NCI-H526 (cell line): ENCODE data around the gene SRC.

ENCODE experiments used
- DNase-seq, 2 experiments: peaks; one replicate each; lab custom pipeline; 2025; lab: John Stamatoyannopoulos, UW

SRC gene

DNA sequence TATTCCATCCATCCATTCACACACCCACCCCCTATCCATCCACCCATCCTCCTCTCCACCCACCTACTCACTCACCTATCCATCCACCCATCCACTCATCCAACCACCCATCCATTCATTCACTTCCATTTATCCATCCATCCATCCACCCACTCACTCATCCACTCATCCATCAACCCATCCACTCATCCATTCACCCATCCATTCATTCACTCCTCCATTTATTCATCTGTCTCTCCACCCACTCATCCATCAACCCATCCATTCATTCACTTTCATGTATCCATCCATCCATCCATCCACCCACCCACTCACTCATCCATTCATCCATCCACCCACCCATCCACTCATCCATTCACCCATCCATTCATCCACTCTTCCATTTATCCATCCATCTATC, 84.1 kb downstream of the SRC start:
- no peak for DNase-seq

DNA sequence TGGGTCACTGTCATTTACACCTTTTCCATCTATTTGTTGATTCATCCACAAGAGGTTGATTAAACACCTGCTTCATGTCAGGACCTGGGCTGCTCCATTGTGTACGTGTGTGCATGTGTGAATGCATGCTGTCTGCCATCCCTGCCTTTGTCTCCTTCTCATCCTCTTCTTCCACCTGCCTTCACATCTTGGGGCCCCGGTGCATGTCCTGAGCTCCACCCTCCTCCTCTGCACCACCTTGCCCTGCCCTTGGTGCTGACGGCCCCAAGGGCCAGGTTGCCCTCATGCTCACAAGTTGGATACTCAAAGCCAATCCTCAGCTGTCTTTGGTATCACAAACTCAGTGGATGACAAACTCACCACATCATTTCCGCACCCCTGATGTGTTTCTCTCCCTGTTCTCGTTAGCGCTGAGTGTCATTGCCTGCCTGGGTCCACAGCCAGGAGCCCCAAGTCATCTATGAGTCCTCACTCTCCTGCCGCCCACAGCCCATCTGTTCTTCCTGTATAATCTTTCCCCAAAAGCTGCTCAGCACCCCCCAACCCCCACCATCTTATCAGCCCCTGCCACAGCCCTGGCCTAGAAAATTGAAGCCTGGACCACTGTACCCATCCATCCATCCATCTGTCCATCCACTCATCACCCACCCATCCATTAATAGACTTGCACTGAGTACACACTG, 85.0 kb downstream of the SRC start:
- no peak for DNase-seq

DNA sequence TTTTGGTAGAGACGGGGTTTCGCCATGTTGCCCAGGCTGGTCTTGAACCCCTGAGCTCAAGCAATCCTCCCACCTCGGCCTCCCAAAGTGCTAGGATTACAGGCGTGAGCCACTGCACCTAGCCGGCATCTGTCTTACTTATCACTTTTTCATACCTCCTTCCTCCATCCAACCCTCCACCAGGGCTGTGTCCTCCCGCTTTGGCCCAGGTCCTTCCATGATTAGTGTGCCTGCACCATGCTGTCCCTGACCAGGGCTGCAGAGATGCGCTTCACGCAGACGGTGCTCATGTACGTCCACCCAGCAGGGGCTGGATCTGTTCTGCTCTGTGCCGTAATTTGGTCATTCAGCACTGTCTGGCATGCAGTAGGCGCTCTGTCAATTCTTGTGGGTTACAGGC, 85.8 kb downstream of the SRC start:
- no peak for DNase-seq

DNA sequence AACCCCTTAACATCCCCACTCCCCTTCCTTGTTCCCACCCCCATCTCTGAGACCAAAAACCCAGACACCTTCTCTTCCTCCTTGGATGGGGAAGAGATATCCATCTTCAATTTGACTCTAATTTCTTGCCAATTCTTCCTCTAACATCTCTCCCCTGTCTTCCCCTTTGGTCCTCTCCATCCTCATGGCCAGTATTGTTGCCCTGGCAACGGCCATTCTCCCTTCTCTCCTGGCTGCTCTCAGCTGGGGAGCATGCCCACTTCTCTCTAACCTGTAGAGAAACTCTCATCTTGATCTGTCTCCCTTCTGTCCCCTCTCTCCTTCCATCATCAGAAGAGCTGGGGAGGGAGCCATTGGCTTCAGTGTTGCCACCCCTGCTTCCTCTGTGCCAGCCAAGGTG, 86.7 kb downstream of the SRC start:
- DNase-seq, result no peak

DNA sequence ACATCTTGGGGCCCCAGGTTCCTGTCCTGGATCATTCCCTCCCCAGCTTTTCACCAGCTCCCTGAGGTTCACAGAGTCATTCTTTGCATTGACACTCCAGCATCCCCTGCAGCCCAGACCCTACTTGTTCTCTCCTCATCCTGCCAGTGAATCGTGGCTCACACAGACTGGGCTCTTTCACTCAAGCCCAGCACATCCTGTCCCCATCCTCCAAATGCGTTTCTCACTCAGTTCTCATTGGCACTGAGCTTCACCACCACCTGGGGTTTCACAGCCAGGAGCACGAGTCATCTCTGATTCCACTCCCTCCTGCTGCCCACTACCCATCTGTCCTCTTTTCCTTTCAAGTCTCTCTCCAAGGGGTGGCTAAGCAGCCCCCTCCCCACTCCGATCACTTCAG, 89.7 kb downstream of the SRC start:
- DNase-seq, result no peak

DNA sequence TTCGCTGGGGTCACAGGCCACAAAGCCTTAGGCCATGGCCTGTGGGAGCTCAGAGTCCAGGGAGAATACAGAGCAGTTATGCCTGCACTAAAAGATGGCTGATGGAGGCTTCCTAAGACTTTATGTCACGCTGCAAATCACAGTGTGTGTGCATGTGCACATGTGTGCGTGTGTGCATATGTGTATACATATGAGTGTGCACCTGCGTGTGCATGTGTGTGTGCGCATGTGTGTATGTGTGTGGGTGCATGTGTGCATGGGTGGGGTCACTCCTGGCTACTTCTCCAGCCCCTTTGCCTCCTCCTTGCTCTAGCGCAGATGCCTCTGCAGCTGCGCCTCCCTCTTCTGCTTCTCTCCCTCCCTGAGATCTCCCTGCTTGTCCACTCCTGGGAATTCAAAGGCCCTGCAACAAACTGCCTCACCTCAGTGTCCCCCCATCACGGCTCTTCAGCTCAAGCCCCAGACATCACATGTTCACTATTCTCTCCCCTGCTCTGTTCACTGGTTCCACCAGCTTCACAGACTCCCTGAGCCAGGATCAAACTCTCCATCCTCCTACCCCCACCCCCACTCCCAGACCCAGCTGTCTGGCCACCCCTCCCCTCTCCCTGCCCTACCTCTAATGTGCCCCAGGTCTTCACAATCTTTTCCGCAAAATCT, 90.7 kb downstream of the SRC start:
- no peak for DNase-seq

DNA sequence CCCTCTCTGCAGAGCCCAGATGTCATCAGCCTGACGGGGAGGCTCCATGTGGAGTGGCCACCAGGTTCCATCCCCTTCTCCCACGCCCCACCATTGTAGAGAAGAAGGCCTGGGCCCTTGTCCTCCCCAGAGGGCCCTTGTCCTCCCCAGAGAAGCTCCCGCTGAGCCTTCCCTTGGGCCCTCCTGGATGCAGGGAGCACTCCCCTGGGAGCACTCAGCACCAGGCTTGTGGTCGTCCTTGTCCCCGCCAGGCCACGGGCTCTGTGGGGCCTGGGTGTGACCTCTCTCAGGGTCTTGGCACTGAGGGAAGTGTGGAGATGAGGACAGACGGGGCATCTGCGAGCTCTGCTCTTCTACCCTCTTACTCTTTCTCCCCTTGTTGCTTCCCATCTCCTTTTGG, 91.7 kb downstream of the SRC start:
- no peak for DNase-seq

DNA sequence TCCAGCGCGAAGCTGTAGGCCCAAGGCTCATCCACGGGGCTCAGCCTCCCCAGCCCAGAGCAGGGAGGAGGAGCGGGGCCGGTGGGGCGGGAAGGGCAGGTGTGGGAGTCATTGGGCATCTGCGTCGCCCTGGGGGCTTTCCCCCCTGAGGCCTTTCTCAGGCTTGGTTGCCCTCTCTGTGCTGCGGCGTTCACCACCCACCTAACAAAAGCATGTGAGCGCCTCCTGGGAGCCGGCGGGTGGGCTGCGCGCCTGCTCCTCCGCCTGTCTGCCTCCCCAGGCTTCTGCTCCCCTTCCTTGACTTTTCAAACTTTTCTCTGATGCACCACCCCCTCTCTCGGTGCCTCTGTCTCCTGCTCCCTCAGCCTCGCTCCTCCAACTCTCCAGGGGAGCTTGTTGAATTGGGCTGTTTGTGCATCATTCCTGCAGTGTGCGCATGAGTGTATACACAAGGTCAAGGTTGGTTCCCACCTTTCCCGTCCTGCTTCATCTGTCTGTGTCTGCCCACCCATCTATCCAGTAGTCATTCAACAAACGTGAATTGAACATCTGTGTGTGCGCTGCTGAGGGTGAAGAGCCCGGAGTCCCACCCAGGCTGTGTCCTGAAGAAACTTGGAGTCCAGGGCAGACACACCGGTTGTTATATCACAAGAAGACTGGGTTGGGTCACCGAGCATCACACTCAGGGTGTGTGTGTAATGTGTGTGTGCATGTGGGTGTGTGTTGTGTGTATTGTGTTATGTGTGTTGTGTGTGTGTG, 92.7 kb downstream of the SRC start:
- DNase-seq, result no peak

DNA sequence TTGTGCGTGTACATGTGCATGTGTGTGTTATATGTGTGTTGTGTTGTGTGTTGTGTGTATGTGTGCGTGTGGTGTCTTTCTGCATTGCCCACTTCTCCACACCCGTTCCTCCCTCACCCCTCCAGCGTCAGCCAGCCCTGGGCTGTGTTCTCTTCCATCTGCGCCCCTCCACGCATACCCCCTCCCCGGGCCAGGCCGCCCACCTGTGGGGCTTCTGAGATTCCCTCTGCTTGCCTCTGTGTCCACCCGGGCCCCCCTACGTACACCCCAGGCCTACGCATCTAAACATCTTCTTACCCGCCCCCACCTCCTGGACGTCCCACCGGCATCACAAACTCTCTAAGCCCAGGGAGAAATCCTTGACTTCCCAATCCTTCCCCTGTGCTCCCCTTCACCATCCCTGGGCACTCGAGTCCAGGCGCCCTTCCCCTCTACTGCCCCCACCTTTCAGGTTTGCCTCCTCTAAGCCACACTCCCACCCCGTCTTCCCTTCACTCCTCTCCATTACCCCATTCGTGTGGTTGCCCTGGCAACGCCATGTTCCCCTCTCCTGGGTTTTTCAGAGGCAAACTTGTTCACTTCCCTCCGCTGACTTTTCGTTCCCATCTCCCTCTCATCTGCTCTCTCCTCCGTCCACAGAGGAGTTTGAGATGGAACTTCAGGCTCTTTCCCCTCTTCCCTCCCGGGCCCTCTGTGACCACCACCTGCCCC, 93.4 kb downstream of the SRC start:
- DNase-seq, result no peak

DNA sequence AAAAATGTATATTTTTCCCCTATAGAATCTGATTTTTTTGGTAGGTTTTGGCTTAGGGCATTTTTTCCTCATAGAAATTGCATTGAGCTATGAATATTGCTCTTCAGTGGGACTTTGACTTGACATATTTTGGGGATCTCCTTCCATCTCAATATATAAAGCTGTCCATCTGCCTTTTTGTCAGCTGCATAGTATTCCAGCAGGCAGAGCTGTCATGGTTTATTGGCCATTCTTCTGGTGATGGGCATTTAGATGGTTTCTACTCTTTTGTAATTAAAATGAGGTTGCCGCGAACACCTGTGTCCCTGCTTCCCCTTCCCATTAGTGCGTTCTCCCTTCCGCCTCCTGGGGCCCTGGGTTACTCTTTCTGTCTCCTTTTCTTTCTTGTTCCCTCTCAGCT, 95.1 kb downstream of the SRC start:
- DNase-seq, result no peak

DNA sequence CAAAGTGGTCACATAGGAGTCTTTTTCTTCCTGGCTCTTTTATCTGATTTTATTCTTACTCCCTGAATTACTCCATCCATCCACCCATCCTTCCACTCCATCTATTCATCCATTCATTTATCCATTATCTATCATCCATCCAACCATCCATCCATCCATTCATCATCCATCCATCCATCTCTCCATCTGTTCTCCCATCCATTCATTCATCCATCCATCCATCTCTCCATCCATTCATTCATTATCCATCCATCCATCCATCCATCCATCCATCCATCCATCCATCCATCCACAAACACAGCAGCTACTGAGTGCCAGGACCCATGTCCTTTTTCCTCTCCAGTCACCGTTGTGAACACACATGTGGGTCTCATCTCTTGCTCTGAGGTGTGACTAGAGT, 96.6 kb downstream of the SRC start:
- DNase-seq, result no peak

DNA sequence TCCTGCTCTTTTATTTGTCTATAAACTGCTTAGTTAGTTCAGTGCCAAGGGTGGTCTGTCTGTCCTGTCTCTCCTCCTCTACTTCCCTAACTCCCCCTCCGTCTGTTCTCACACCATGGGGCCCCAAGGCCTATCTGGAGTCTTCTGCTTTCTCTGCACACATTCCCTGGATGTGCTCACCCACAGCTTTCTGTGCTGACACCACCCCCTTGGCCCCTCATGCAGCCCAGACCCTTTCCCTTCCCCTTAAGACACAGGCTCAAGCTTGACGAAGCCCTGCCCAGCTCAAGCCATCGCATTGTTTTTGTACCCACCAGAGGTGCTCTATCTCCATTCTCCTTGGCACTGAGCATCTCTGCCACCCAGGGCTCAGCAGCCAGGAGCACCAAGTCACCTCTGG, 97.0 kb downstream of the SRC start:
- DNase-seq, result no peak

DNA sequence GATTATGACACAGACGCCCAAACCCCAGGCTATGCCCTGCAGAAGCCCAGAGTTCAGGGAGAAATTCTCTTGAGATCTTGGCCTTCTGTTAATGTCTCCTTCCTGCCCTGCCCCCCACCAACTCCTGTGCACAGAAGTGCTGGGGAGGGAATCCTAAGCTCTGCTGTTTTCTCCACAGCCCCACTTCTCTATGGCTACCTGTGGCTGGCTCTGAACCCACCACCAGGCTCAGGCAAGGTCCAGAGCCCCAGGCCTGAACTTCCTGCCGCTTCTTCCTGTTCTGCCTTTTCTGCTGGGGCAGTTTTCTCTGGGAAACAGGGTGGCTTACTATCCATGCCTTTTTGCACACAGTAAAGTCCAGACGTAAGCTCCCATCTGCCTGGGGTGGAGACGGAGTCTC, 97.7 kb downstream of the SRC start:
- DNase-seq, result no peak

DNA sequence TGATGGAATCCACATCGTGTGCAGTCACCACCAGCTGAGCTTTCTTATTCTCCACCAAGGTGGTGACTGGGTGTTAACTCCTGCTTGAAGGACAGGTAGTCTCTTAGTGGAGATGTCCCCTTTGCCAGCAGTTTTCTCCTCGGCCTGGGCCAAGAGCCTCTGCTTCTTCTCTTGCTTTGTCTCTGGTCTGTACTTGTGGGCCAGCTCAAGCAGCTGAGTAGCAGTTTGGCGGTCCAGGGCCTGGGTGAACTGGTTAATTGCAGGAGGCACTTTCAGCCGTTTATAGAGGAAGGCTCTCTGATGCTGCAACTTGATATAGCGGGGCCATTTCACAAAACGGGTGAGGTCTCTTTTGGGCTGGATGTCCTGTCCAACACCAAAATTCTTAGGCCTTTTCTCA, 99.1 kb downstream of the SRC start:
- no peak for DNase-seq

DNA sequence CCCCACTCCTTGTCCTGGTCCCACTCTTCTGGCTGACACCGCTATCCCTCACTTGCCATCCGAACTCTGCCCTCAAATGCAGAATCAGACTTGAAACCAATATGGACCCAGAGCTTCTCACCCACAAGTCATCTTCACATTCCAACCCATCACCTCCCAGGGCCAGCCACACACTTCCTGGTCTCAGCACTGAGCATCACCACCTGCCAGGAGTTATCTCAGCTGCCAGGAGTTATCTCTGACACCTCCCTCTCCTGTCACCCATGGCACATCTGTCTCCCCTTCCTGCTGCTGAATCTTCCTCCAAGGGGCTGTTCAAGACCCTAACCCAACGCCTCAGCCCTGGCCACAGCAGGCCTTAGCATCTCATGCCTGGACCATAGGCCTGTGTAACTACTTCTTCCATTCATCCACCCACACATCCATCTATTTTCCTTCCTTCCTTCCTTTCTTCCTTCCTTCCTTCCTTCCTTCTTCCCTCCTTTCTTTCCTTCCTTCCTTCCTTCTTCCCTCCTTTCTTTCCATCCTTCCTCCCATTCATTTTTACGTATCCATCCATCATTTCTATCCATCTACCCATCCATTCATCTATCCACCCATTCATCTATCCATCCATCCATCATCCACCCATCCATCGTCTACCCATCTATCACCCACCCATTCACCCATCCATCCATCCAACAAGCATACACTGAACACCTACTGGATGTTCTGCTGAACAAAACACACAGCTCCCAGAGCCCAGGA, 100.5 kb downstream of the SRC start:
- no peak for DNase-seq

DNA sequence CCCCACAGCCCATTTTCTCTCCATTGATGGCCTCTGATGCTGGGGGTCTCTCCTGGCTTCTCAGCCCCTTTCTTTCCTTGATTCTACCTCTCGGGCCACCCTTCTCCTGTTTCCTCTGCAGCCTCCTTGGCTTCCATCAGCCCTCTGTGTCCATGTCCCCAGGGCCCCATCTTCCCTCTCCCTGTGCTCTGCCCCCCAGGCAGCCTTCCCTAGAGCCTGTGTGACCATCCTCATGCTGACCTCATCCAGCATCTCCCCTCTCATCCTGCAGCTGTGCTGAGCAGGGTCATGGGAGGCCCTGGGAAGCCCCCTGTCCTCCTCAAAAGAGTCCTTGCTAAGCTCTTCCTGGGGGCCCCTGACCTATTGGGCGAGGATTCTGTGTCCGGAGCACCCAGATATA, 101.7 kb downstream of the SRC start:
- no peak for DNase-seq

DNA sequence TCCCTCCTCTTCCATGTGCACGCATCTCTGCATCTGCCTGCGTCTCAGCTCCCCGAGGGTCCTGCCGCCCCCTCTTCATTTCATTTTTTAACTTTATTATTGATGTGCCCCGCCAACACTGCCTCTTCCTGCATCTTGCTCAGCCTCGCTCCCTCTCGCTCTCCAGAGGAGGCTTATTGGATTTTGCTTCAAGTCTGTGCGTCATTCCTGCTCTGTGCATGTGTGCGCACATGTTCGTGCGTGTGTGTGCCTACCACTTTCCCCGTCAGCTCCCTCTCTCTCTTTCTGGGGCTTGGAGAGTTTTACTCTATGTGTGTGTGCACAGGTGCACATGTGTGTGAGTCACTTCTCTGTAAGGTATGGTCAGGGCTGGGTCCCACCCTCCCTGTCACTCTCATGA, 103.3 kb downstream of the SRC start:
- DNase-seq, result no peak

DNA sequence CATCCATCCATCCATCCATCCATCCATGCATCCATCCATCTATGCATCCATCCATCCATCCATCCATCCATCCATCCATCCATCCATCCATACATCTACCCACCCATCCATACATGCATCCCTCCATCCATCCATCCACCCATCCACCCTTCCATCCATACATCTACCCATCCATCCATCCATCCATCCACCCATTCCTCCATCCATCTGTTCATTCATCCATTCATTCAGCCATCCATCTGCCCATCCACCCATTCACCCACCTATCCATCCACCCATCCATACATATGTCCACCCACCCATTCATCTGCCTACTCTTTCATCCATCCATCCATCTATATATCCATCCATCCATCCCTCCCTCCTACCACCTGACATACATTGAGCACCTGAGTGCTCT, 104.4 kb downstream of the SRC start:
- DNase-seq, result no peak

DNA sequence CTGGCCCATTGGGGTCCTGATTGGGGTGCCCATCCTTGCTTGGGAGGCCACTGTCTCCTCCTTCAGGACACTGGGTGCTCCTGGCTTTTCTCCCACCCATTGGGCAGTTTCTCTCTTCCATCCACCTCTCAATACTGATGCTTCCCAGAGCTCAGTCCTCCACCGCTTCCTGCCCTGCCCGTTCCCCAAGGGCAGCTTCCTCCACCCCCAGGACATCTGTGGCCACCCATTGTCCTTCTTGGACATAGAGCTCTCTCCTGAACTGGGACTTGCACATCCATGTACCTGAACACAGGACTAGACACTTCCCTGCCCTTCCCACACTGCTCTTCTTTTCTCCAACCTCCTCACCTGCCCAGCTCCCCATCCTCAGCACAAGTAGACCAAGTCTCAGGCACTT, 105.7 kb downstream of the SRC start:
- no peak for DNase-seq

DNA sequence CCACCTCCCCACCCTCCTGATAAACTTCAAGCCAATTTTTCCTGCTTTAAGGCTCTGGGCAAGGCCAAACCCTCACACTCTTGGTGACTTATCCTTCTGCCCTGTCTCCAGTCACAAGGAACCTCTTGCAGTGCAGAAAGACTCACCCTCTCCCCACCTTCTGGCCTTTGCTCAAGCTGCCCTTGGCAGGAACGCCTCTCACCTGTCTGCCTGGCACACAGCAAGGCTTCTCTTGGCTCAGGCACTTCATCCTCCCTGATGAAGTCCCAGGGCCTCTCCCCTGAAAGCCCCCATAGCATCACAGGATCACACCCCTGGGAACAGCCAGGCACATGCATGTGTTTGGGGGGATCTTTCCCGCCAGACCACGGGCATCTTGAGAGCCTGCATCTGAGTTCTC, 106.3 kb downstream of the SRC start:
- no peak for DNase-seq

DNA sequence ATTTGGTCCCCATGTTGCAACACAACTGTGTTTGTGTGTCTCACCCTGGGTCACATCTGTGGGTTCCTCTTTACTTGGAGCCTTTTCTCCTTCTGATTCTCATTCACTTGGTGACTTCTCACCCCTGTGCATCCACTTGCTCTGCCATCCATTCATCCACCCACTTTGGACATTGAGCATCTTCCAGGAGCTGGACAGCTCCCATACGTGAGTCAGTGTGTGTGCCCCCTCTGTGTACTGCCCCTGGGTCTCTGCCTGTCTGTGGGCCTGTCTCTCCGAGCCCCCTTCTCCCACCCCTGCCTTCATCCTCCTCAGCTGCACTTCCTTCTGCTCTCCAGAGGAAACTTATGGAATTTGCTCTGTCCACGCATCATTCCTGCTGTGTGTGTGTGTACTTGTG, 107.3 kb downstream of the SRC start:
- no peak for DNase-seq

DNA sequence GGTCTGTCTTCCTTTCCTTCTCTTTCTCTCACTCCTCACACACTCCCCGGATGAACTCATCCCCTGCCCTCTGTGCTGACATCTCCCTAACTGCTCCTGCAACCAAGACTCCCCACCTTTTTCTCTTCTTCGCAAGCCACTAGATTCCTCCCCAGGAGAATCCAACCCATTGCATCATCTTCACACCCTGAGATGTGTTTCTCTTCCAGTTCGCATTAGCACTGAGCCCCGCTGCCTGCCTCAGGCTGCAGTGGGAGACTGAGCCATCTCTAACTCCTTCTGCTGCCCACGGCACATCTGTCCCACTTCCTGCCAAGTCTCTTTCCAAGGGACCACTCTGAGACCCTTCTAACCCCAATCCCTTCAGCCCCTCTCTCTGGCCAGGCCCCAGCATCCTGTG, 107.9 kb downstream of the SRC start:
- DNase-seq, result no peak
